MM.1S (cell line): ENCODE results near the gene ATRX.

Experiments
- EZH2 ChIP-seq: fragments of 300-600 bp; sonication (generic); optimal IDR thresholded peaks from 2 replicates; pipeline ENCODE3; 2017; ENCODE audit warnings: low read depth, mild to moderate bottlenecking, antibody characterized with exemption, low read length, mixed read lengths
- EZH2phosphoT487 ChIP-seq: fragments of 300-600 bp; sonication (generic); IDR thresholded peaks from 2 replicates; pipeline ENCODE4 v1.6.1; 2018; ENCODE audit warnings: antibody characterized with exemption, low read length
- TF ChIP-seq, protein P1 (sequence below): fragments of 300-600 bp; sonication (generic); IDR thresholded peaks from 2 replicates; pipeline ENCODE4 v1.5.1; 2016; ENCODE audit warnings: antibody characterized with exemption, low read length, mixed read lengths

DNA sequence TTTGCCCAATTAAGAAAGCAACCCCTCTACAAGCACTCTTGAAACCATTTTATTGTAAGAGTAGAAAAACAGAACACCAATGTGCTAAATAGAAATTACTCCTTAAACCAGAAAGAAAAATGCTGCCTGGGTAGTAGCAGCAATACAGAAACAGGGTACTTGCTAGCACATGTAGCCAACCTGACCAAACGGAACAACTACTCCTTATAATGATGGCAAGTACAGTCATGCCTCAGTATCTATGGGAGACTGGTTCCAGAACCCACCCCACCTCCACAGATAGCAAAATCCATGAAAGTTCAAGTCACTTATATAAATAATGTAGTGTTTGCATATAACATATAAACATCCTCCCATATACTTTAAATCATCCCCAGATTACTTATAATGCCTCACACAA, 168.8 kb downstream of the ATRX start:
- TF ChIP-seq EZH2phosphoT487 (no peak), EZH2 (no peak)
- TF ChIP-seq, protein P1, sequence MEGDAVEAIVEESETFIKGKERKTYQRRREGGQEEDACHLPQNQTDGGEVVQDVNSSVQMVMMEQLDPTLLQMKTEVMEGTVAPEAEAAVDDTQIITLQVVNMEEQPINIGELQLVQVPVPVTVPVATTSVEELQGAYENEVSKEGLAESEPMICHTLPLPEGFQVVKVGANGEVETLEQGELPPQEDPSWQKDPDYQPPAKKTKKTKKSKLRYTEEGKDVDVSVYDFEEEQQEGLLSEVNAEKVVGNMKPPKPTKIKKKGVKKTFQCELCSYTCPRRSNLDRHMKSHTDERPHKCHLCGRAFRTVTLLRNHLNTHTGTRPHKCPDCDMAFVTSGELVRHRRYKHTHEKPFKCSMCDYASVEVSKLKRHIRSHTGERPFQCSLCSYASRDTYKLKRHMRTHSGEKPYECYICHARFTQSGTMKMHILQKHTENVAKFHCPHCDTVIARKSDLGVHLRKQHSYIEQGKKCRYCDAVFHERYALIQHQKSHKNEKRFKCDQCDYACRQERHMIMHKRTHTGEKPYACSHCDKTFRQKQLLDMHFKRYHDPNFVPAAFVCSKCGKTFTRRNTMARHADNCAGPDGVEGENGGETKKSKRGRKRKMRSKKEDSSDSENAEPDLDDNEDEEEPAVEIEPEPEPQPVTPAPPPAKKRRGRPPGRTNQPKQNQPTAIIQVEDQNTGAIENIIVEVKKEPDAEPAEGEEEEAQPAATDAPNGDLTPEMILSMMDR, result no peak
